Stomach smooth muscle (tissue), 2 donors: ENCODE data around the gene SLX4.

Experiments used
- H3K27ac ChIP-seq: one replicate; pipeline ENCODE4 v1.7.0; 2013; ENCODE audit warnings: mild to moderate bottlenecking, low read length, inconsistent platforms
- H3K27me3 ChIP-seq, 2 donors: one replicate each; pipeline ENCODE4 v1.7.0; 2013; ENCODE audit warnings: low read length in 2 of 2; ENCODE audit not compliant: insufficient read depth in 2 of 2, control insufficient read depth in 1 of 2
- H3K36me3 ChIP-seq, 2 donors: one replicate each; pipeline ENCODE4 v1.7.0; 2013; ENCODE audit warnings: low read length in 2 of 2; ENCODE audit not compliant: control insufficient read depth in 2 of 2, insufficient read depth in 2 of 2
- H3K4me1 ChIP-seq: one replicate; pipeline ENCODE4 v1.7.0; 2013; ENCODE audit warnings: low read length; ENCODE audit not compliant: control insufficient read depth, insufficient read depth
- H3K4me3 ChIP-seq, 2 donors: one replicate each; pipeline ENCODE4 v1.7.0; 2013; ENCODE audit warnings: low read length in 2 of 2
- H3K9ac ChIP-seq, 2 donors: one replicate each; pipeline ENCODE4 v1.7.0; 2013; ENCODE audit warnings: low read length in 2 of 2, mild to moderate bottlenecking in 1 of 2
- H3K9me3 ChIP-seq, 2 donors: one replicate each; pipeline ENCODE4 v1.7.0; 2013; ENCODE audit warnings: low read length in 2 of 2; ENCODE audit not compliant: control insufficient read depth in 2 of 2
- donor health status: healthy.
- donor health status: Pancreatic carcinoma.

The SLX4 gene

GRCh38 chr16:3566990-3567389 is 44.4 kb downstream of the SLX4 start:
- Histone ChIP-seq H3K36me3 (no peaks in the 10 kb centered on the region), H3K27ac (no peak overlapping the region), H3K4me1 (no peaks in the 10 kb centered on the region), H3K4me3 (no peak overlapping the region), H3K9ac (no peak overlapping the region), H3K27me3 (no peaks in the 10 kb centered on the region), H3K9me3 (peaks cover 5% of the 10 kb centered on the region in 2 donors)

- H3K27ac ChIP-seq: no peak overlapping the region
- H3K9ac ChIP-seq: no peak overlapping the region
- H3K4me1 ChIP-seq: no peaks in the 10 kb centered on the region
- no peaks in the 10 kb centered on the region for H3K9me3 ChIP-seq
- H3K4me3 ChIP-seq: no peak overlapping the region
- H3K27me3 ChIP-seq: no peaks in the 10 kb centered on the region
- no peaks in the 10 kb centered on the region for H3K36me3 ChIP-seq
These were observed 46.6 kb downstream of the SLX4 start for GRCh38 chr16:3564889-3565141.

DNA sequence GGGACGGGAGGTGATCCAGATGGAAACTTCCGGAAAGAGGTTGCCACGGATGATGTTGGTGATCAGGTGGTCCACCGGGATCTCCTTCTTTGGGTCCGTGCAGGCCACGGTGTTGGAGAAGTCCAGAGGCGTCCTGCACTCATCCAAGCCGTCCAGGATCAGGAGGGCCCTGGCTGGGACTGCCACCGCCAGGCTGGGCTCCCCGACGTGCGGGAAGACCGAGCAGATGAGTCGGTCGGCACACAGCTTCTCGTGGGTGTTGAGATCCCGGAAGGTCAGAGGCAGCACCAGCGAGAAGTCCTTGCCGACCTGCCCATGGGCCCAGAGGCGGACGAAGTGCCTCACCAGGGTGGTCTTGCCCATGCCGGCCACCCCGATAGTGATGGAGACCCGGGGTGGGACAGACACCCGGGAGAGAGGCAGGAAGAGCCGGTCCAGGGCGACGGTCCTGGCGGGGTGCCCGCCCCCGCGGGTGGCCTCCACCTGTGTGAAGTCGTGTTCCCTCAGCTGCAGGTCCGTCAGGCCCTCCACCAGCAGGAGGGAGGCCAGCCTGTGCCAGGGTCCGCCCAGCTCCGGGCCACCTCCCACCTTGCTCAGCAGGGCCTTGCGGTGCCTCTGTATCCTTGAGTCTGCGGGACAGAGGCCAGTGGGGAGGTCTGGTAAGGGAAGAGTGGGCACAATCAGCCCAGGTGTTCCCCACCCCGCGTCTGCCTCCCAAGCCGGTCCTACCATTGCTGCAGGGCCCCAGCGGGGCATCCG is 47.1 kb downstream of the SLX4 start:
- H3K27me3 ChIP-seq: no peaks in the 10 kb centered on the region
- no peaks in the 10 kb centered on the region for H3K9me3 ChIP-seq
- no peak overlapping the region for H3K9ac ChIP-seq
- H3K27ac ChIP-seq: no peak overlapping the region
- no peak overlapping the region for H3K4me3 ChIP-seq
- no peaks in the 10 kb centered on the region for H3K4me1 ChIP-seq
- H3K36me3 ChIP-seq: no peaks in the 10 kb centered on the region

GRCh38 chr16:3562914-3563480 is 48.4 kb downstream of the SLX4 start:
- Histone ChIP-seq H3K9me3 (no peaks in the 10 kb centered on the region), H3K4me3 (no peak overlapping the region), H3K27me3 (no peaks in the 10 kb centered on the region), H3K9ac (no peak overlapping the region), H3K27ac (no peak overlapping the region), H3K4me1 (no peaks in the 10 kb centered on the region), H3K36me3 (no peaks in the 10 kb centered on the region)

DNA sequence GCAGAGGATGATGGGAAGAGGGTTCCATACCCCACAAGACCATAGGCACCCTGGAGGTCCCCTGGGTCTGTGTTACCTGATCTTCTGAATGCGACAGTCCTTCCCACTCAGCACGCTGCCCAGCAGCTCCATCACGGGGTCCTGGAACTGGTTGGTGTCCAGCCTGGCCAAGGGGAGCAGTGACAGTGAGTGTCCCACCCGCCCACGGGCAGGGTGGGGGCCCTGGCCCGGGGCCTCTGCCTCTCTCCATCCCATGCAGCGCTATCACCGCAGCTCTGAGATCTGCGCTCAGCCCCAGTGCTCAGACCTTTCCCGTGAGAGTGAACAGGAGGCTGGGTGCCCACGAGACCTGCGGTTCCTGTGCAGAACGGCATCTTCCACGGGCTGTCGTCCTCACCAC is 49.8 kb downstream of the SLX4 start:
- Histone ChIP-seq H3K4me3 (no peak overlapping the region), H3K27me3 (no peaks in the 10 kb centered on the region), H3K9ac (no peak overlapping the region), H3K9me3 (no peaks in the 10 kb centered on the region), H3K36me3 (no peaks in the 10 kb centered on the region), H3K27ac (no peak overlapping the region), H3K4me1 (no peaks in the 10 kb centered on the region)

- H3K9me3 ChIP-seq: no peaks in the 10 kb centered on the region
- H3K27me3 ChIP-seq: peaks cover 0 to 2% of the 10 kb centered on the region in 2 donors
- H3K27ac ChIP-seq: no peak overlapping the region
- H3K4me1 ChIP-seq: no peaks in the 10 kb centered on the region
- no peaks in the 10 kb centered on the region for H3K36me3 ChIP-seq
- H3K4me3 ChIP-seq: no peak overlapping the region
- no peak overlapping the region for H3K9ac ChIP-seq
These were observed 57.0 kb downstream of the SLX4 start for GRCh38 chr16:3554351-3554928.

DNA sequence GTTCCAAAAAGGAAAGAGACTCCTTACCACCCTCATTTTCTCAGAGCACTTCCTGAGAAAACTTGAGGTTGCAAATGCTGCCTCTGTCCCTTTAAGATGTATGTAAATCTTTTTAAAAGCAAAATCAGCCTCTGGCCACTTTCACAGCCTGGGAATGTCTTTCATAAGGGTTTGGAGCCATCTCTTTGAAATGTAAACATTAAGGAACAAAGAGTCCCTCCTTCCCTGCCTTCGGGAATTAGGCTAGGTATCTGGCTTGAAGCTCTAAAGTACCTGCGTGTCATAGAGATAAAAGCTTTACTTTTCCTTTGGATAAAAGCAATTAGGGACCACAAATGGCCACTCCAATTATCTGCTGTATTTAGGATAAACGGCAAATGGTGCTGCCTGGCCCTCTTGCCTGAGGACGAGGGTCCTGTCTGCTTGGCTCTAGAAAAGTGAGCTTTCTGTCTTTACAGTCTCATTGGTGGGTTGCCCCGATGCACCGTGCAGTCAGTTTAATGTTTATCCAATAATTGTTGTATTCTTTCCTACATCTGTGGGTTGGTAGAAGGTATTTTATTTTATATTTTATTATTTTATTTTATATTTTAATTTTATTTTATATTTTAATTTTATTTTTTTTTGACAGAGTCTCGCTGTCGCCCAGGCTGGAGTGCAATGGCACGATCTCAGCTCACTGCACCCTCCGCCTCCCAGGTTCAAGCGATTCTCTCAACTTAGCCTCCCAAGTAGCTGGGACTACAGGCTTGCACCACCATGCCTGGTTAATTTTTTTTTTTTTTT is 58.1 kb downstream of the SLX4 start:
- H3K36me3 ChIP-seq: no peaks in the 10 kb centered on the region
- no peak overlapping the region for H3K9ac ChIP-seq
- H3K27me3 ChIP-seq: peaks cover 0 to 2% of the 10 kb centered on the region in 2 donors
- no peak overlapping the region for H3K27ac ChIP-seq
- H3K4me1 ChIP-seq: no peaks in the 10 kb centered on the region
- no peak overlapping the region for H3K4me3 ChIP-seq
- H3K9me3 ChIP-seq: no peaks in the 10 kb centered on the region

- Histone ChIP-seq H3K4me1 (no peaks in the 10 kb centered on the region), H3K9ac (no peak overlapping the region), H3K36me3 (no peaks in the 10 kb centered on the region), H3K27ac (no peak overlapping the region), H3K27me3 (peaks cover 0 to 2% of the 10 kb centered on the region in 2 donors), H3K4me3 (no peak overlapping the region), H3K9me3 (no peaks in the 10 kb centered on the region)
These were observed 60.3 kb downstream of the SLX4 start for GRCh38 chr16:3550851-3551847.

- Histone ChIP-seq H3K4me3 (no peak overlapping the region), H3K36me3 (no peaks in the 10 kb centered on the region), H3K27me3 (peaks cover 0 to 2% of the 10 kb centered on the region in 2 donors), H3K9me3 (no peaks in the 10 kb centered on the region), H3K9ac (no peak overlapping the region), H3K27ac (no peak overlapping the region), H3K4me1 (no peaks in the 10 kb centered on the region)
These were observed 61.5 kb downstream of the SLX4 start for GRCh38 chr16:3549906-3550305.

DNA sequence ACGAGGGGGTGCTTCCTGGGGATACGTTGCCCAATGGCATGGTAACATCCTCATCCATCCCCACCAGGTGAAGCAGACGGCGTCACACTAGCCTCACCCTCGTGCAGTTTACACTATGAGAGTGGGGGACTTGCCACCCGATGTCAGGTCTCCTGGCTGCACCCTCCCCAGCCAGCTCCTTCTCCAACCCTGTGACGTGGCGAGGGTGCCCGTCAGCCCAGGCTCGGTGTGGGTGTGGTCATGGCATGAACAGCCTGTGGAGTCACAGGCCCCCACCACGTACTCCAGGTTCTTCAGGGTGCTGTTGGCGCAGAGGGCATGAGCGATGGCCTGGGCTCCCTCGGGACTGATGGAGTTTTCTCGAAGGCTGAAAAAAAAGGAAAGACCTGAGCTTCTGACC is 62.5 kb downstream of the SLX4 start:
- Histone ChIP-seq H3K27me3 (peaks cover 0 to 2% of the 10 kb centered on the region in 2 donors), H3K9ac (no peak overlapping the region), H3K9me3 (no peaks in the 10 kb centered on the region), H3K36me3 (no peaks in the 10 kb centered on the region), H3K4me3 (no peak overlapping the region), H3K4me1 (no peaks in the 10 kb centered on the region), H3K27ac (no peak overlapping the region)
